Ascending aorta (tissue), 2 donors: ENCODE data around the gene PCED1B. TPM values are rescaled to one million over a fixed set of nuclear protein-coding genes. Genes with fewer than 3 reads are reported as not detected.
"Not testable (repeated sequence)": the region's sequence is repeated elsewhere in the genome, so short reads cannot be mapped to it uniquely, and the experiment has no call there.

Experiments used
- DNase-seq, 2 donors: peaks; one replicate each; pipeline ENCODE4 v3.0.0-alpha.2; 2019; ENCODE audit warnings: low spot score in 2 of 2
- H3K27ac ChIP-seq, 2 donors: fragments of 200-600 bp; sonication (generic); one replicate each; pipeline ENCODE4 v1.5.1; 2016 to 2017; ENCODE audit warnings: mild to moderate bottlenecking in 1 of 2
- H3K27me3 ChIP-seq: fragments of 200-600 bp; sonication (generic); one replicate; pipeline ENCODE4 v1.5.1; 2017
- H3K36me3 ChIP-seq, 2 donors: fragments of 200-600 bp; sonication (generic); one replicate each; pipeline ENCODE4 v1.5.1; 2016
- H3K4me1 ChIP-seq, 2 donors: fragments of 200-600 bp; sonication (generic); one replicate each; pipeline ENCODE4 v1.5.1; 2016 to 2017; ENCODE audit warnings: mild to moderate bottlenecking in 1 of 2
- H3K4me3 ChIP-seq, 2 donors: fragments of 200-600 bp; sonication (generic); one replicate each; pipeline ENCODE4 v1.5.1; 2016 to 2017; ENCODE audit warnings: mild to moderate bottlenecking in 1 of 2
- H3K9me3 ChIP-seq, 2 donors: fragments of 200-600 bp; sonication (generic); one replicate each; pipeline ENCODE4 v1.5.1; 2016
- CTCF ChIP-seq, 3 experiments: fragments of 200-600 bp in 2 of 3; fragments of 450-650 bp in 1 of 3; sonication (generic) in 2 of 3; IDR thresholded peaks; one replicate each; pipeline ENCODE4 v1.5.1; 2016 to 2019; ENCODE audit warnings: antibody characterized with exemption in 3 of 3, mild to moderate bottlenecking in 1 of 3, moderate library complexity in 1 of 3
- intact Hi-C: fragments of 100-400 bp; cut with DNase I; formaldehyde crosslinking; loops from one replicate; pipeline ENCODE4 v1.15.1; 2023
- total RNA-seq: library from RNA; depleted of rRNA; stranded (reverse); fragments of >200 nt; gene quantifications from one replicate; pipeline ENCODE4 v1.1.0, GENCODE V29; 2016

PCED1B gene
- total RNA-seq, 1 donor from 2014 or later = 1.5 TPM

- no peak for TF ChIP-seq CTCF (IDR thresholded peaks at IDR 0.05)
- Histone ChIP-seq H3K27me3 (no peaks in the 10 kb centered on the region), H3K27ac (peak overlapping the region in 1 of 2 donors; percentile 25), H3K9me3 (no peaks in the 10 kb centered on the region), H3K4me3 (no peak overlapping the region), H3K4me1 (peaks cover 0 to 9% of the 10 kb centered on the region in 2 donors), H3K36me3 (no peaks in the 10 kb centered on the region)
- no peak for DNase-seq
- intact Hi-C loops = no loop called here
These were observed 197.3 kb downstream of the PCED1B start for GRCh38 chr12:47276621-47277309.

- H3K36me3 ChIP-seq = no peaks in the 10 kb centered on the region
- no peak overlapping the region for H3K4me3 ChIP-seq
- TF ChIP-seq CTCF (IDR thresholded peaks at IDR 0.05) = no peak
- no peak for DNase-seq
- no peaks in the 10 kb centered on the region for H3K27me3 ChIP-seq
- H3K27ac ChIP-seq = no peak overlapping the region
- intact Hi-C loops = no loop called here
- H3K4me1 ChIP-seq = peaks cover 0 to 9% of the 10 kb centered on the region in 2 donors
- no peaks in the 10 kb centered on the region for H3K9me3 ChIP-seq
These were observed 198.6 kb downstream of the PCED1B start for GRCh38 chr12:47277972-47278448.

GRCh38 chr12:47279758-47280157 is 200.3 kb downstream of the PCED1B start:
- intact Hi-C loops, H3K27ac ChIP-seq, H3K4me1 ChIP-seq, DNase-seq, H3K9me3 ChIP-seq, H3K36me3 ChIP-seq, H3K27me3 ChIP-seq, H3K4me3 ChIP-seq: not testable (repeated sequence)

GRCh38 chr12:47280543-47281300 is 201.3 kb downstream of the PCED1B start:
- Histone ChIP-seq H3K4me3 (no peak overlapping the region), H3K9me3 (no peaks in the 10 kb centered on the region)
- intact Hi-C loops = no loop called here

GRCh38 chr12:47281667-47282171 is 202.3 kb downstream of the PCED1B start:
- Histone ChIP-seq H3K4me3 (no peak overlapping the region), H3K27ac (no peak overlapping the region), H3K27me3 (no peaks in the 10 kb centered on the region), H3K4me1 (peaks cover 0 to 7% of the 10 kb centered on the region in 2 donors), H3K9me3 (no peaks in the 10 kb centered on the region), H3K36me3 (no peaks in the 10 kb centered on the region)
- intact Hi-C loops = no loop called here
- no peak for TF ChIP-seq CTCF (IDR thresholded peaks at IDR 0.05)
- no peak for DNase-seq

More at GRCh38 chr12:47280543-47281300, 201.3 kb downstream of the PCED1B start:
- H3K27ac ChIP-seq = no peak overlapping the region
- TF ChIP-seq CTCF (IDR thresholded peaks at IDR 0.05) = no peak
- peaks cover 0 to 9% of the 10 kb centered on the region in 2 donors for H3K4me1 ChIP-seq
- H3K27me3 ChIP-seq = no peaks in the 10 kb centered on the region
- no peaks in the 10 kb centered on the region for H3K36me3 ChIP-seq
- DNase-seq = no peak

- Histone ChIP-seq H3K27ac (no peak overlapping the region), H3K27me3 (no peaks in the 10 kb centered on the region), H3K4me1 (peaks cover 0 to 3% of the 10 kb centered on the region in 2 donors), H3K4me3 (no peak overlapping the region), H3K9me3 (no peaks in the 10 kb centered on the region), H3K36me3 (no peaks in the 10 kb centered on the region)
- no peak for DNase-seq
- no peak for TF ChIP-seq CTCF (IDR thresholded peaks at IDR 0.05)
- intact Hi-C loops = no loop called here
These were observed 202.8 kb downstream of the PCED1B start for GRCh38 chr12:47282206-47282605.
